ENCODE data around the gene ZEB2. TPM values are rescaled to one million over a fixed set of nuclear protein-coding genes. Genes with fewer than 3 reads are reported as not detected.

Gene ZEB2
- total RNA-seq, 1 experiment from 2014 or later: 1.1 TPM

GRCh38 chr2:144402251-144402650 is 117.7 kb downstream of the ZEB2 start:
- no peaks in the 10 kb centered on the region for H3K27me3 ChIP-seq (ENCODE audit: control insufficient read depth, insufficient read depth, low read length)
- ChIA-PET POLR2A (no interaction called here), CTCF (no interaction called here)
- H3K4me1 ChIP-seq (ENCODE audit: control insufficient read depth, insufficient read depth, low read length): no peaks in the 10 kb centered on the region
- BruUV-seq (replicated peaks): no TSS peak
- DNase-seq (ENCODE audit: low read depth, low spot score) (no peak), ATAC-seq (no peak)
- H3K9me3 ChIP-seq (ENCODE audit: control insufficient read depth, insufficient read depth, low read depth, low read length): no peaks in the 10 kb centered on the region
- TF ChIP-seq SIN3A (IDR thresholded peaks at IDR 0.05; ENCODE audit: borderline replicate concordance, insufficient read depth, low read depth, low read length): no peak
- no peak for TF ChIP-seq TCF7L2 (IDR thresholded peaks at IDR 0.05; ENCODE audit: low read depth, low read length)
- no peak for TF ChIP-seq REST (IDR thresholded peaks at IDR 0.05; ENCODE audit: insufficient read depth in 1 of 2, low read depth in 2 of 2, low read length in 1 of 2)
- TF ChIP-seq POLR2AphosphoS5 (IDR thresholded peaks at IDR 0.05; ENCODE audit: low read depth, low read length): no peak
- TF ChIP-seq CTCF (IDR thresholded peaks at IDR 0.05): no peak
- intact Hi-C loops (cut with micrococcal nuclease; ENCODE audit: unreplicated experiment) (no loop called here), in situ Hi-C loops (cut with HindIII; ENCODE audit: low pct_unique_long_range_greater_than_20kb, low sequenced_read_pairs) (no loop called here)
- no peak overlapping the region for H3K4me3 ChIP-seq (ENCODE audit: low read depth in 2 of 2, low read length in 2 of 2)
- H3K27ac ChIP-seq (ENCODE audit: low read length): no peak overlapping the region
- H3K36me3 ChIP-seq (ENCODE audit: control insufficient read depth, insufficient read depth, low read length): no peaks in the 10 kb centered on the region

- Histone ChIP-seq H3K4me3 (ENCODE audit: low read depth in 2 of 2, low read length in 2 of 2) (no peak overlapping the region), H3K27me3 (ENCODE audit: control insufficient read depth, insufficient read depth, low read length) (no peaks in the 10 kb centered on the region), H3K36me3 (ENCODE audit: control insufficient read depth, insufficient read depth, low read length) (no peaks in the 10 kb centered on the region), H3K9me3 (ENCODE audit: control insufficient read depth, insufficient read depth, low read depth, low read length) (no peaks in the 10 kb centered on the region), H3K4me1 (ENCODE audit: control insufficient read depth, insufficient read depth, low read length) (no peaks in the 10 kb centered on the region), H3K27ac (ENCODE audit: low read length) (no peak overlapping the region)
- intact Hi-C loops (cut with micrococcal nuclease; ENCODE audit: unreplicated experiment): no loop called here
- in situ Hi-C loops (cut with HindIII; ENCODE audit: low pct_unique_long_range_greater_than_20kb, low sequenced_read_pairs): no loop called here
- BruUV-seq (replicated peaks): no TSS peak
- ChIA-PET POLR2A (no interaction called here), CTCF (no interaction called here)
- ATAC-seq: no peak
- TF ChIP-seq REST (IDR thresholded peaks at IDR 0.05; ENCODE audit: insufficient read depth in 1 of 2, low read depth in 2 of 2, low read length in 1 of 2): no peak
- TF ChIP-seq SIN3A (IDR thresholded peaks at IDR 0.05; ENCODE audit: borderline replicate concordance, insufficient read depth, low read depth, low read length): no peak
- no peak for TF ChIP-seq TCF7L2 (IDR thresholded peaks at IDR 0.05; ENCODE audit: low read depth, low read length)
- TF ChIP-seq CTCF (IDR thresholded peaks at IDR 0.05): no peak
- TF ChIP-seq POLR2AphosphoS5 (IDR thresholded peaks at IDR 0.05; ENCODE audit: low read depth, low read length): no peak
- no peak for DNase-seq (ENCODE audit: low read depth, low spot score)
Measured at GRCh38 chr2:144401036-144401435, 118.9 kb downstream of the ZEB2 start.

All from Panc1 (cell line).